Islet of Langerhans (tissue), 1 donor: ENCODE data around the gene ZNF747.
"Not testable (repeated sequence)": the region's sequence is repeated elsewhere in the genome, so short reads cannot be mapped to it uniquely, and the experiment has no call there.

Experiments used
- FAIRE-seq: peaks from one replicate; lab custom pipeline; 2011; peaks lifted over from hg19 to GRCh38; lab: Jason Lieb, UNC

The ZNF747 gene

GRCh38 chr16:30557957-30558788 lies 23.5 kb upstream of the ZNF747 start, which contains the start of gene ZNF764:
Gene ZNF764 (minus strand): TSS chr16:30558374. CDS start chr16:30558182, 192 bp downstream.
- FAIRE-seq: peak; percentile 33

GRCh38 chr16:30557707-30557956 lies 23.0 kb upstream of the ZNF747 start:
- no peak for FAIRE-seq

GRCh38 chr16:30556125-30556473 lies 21.4 kb upstream of the ZNF747 start:
- no peak for FAIRE-seq

GRCh38 chr16:30555315-30556124 lies 20.9 kb upstream of the ZNF747 start:
- no peak for FAIRE-seq

- no peak for FAIRE-seq
These were observed 20.1 kb upstream of the ZNF747 start for GRCh38 chr16:30554557-30555314.

GRCh38 chr16:30553393-30553899 lies 18.8 kb upstream of the ZNF747 start:
- FAIRE-seq: no peak

- no peak for FAIRE-seq
These were observed 18.3 kb upstream of the ZNF747 start for GRCh38 chr16:30552956-30553355.

GRCh38 chr16:30551781-30552180 lies 17.1 kb upstream of the ZNF747 start:
- no peak for FAIRE-seq

GRCh38 chr16:30548416-30549253 lies 14.0 kb upstream of the ZNF747 start:
- FAIRE-seq: no peak

- no peak for FAIRE-seq
These were observed 11.5 kb upstream of the ZNF747 start for GRCh38 chr16:30546115-30546514.

- no peak for FAIRE-seq
These were observed 8.4 kb upstream of the ZNF747 start for GRCh38 chr16:30543067-30543466.

GRCh38 chr16:30541502-30542329 lies 7.1 kb upstream of the ZNF747 start:
- no peak for FAIRE-seq

- not testable (repeated sequence) for FAIRE-seq
These were observed 6.3 kb upstream of the ZNF747 start for GRCh38 chr16:30540916-30541464.

- FAIRE-seq: not testable (repeated sequence)
These were observed 5.4 kb upstream of the ZNF747 start for GRCh38 chr16:30539986-30540526.

GRCh38 chr16:30539000-30539964 lies 4.6 kb upstream of the ZNF747 start:
- FAIRE-seq: no peak

GRCh38 chr16:30536391-30537024 lies 1.9 kb upstream of the ZNF747 start:
- FAIRE-seq: not testable (repeated sequence)

- no peak for FAIRE-seq
These were observed 1.1 kb upstream of the ZNF747 start for GRCh38 chr16:30535777-30536190.

GRCh38 chr16:30535106-30535776 lies 583 bp upstream of the ZNF747 start:
- FAIRE-seq: no peak
